HG03103 (cell line): ENCODE measurements around the gene ADAMTS6.

ENCODE experiments used
- ATAC-seq: cut with Tn5 transposase; IDR thresholded peaks from one replicate; pipeline ENCODE4 v1.9.1; 2021; ENCODE audit warnings: low read depth; ENCODE audit not compliant: unreplicated experiment

The ADAMTS6 gene

GRCh38 chr5:65113771-65114170 is 367.9 kb downstream of the ADAMTS6 start:
- no peak for ATAC-seq

- no peak for ATAC-seq
These were observed 369.6 kb downstream of the ADAMTS6 start for GRCh38 chr5:65111961-65112658.

DNA sequence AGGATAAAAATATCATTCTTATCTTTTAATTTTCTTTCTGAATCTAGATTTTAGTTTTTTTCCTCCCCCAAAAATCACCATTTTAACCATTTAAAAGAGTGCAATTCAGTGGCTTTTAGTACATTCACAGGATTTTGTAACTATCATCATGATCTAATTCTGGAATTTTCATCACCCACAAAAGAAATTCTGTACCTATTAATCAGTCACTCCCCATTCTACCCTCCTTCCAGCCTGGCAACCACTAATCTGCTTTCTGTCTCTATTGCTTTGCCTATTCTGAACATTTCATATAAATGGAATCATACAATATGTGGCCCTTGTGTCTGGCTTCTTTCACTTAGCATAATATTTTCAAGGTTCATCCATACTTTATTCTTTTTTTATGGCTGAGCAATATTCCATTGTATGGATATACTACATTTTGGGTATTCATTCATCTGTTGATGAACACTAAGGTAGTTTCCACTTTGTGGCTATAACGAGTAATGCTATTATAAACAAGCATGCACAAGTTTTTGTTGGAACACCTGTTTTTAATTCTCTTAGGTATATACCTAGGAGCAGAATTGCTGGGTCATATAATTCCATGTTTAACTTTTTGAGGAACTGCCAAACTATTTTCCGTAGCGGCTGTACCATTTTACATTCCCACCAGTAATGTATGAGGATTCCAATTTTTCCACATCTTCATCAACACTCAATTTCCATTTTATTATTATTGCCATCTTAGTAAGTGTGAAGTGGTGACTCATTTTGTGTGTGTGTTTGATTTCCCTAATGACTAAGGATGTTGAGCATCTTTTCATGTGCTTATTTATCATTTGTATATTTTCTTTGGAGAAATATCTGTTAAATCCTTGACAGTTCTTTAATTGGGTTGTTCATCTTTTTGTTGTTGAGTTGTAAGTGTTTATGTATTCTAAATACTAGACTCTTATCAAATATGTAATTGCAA is 372.7 kb downstream of the ADAMTS6 start:
- no peak for ATAC-seq

GRCh38 chr5:65105301-65105700 is 376.4 kb downstream of the ADAMTS6 start:
- ATAC-seq: no peak

GRCh38 chr5:65104831-65105230 is 376.9 kb downstream of the ADAMTS6 start:
- no peak for ATAC-seq

- no peak for ATAC-seq
These were observed 377.8 kb downstream of the ADAMTS6 start for GRCh38 chr5:65103756-65104440.

DNA sequence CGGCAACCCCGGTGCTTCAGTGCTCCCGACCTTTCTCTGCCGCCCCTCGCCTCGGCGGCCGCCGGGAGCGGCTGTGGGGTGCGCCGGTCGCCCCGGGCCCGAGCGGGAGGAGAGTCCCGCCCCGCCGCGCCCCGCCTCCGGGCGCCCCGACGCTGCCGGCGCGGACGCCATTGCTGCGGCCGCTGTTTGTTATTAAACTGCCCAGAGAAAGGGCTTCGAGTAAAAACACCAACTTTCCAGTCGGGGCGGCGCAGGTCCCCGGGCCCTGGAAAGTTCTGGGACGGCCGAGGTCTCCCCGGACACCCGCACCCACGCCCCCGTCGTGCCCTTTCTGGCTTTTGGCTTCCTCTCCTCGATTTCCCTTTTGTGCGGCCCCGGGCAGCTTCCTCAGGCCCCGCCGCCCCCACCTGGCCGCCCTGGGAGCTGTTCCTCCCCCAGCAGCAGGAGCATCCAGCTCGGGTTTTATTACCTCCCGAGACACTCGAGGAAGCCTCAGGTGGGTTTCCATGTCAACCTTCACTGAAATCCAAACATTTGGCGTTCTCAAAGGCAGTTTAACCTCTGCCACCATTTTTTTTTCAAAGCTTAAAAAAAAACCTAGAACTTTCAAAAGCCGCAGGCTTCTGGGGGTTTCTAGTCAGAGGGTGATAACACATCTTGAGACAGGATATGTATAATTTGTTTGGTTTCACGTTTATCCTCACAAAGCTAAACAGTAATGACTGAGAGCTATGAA is 378.6 kb downstream of the ADAMTS6 start:
- ATAC-seq: peak; percentile 54

GRCh38 chr5:65102371-65102975 is 379.2 kb downstream of the ADAMTS6 start:
- ATAC-seq: no peak

GRCh38 chr5:65101632-65102100 is 380.1 kb downstream of the ADAMTS6 start:
- no peak for ATAC-seq

GRCh38 chr5:65100911-65101631 is 380.6 kb downstream of the ADAMTS6 start:
- ATAC-seq: no peak
